ENCODE measurements around the gene GPR18. TPM values are rescaled to one million over a fixed set of nuclear protein-coding genes. Genes with fewer than 3 reads are reported as not detected.

The GPR18 gene
- not detected in 2 replicates for total RNA-seq (ENCODE audit: low replicate concordance)

GRCh38 chr13:99258210-99258860 is at the start of gene GPR18:
TSS of gene GPR18 (minus strand) at chr13:99258379. CDS start at chr13:99255872, 2,507 bp downstream.
- H3K4me1 ChIP-seq, result no peaks in the 10 kb centered on the region
- no peak within 1 kb of the TSS for H2AFZ ChIP-seq (replicated peaks)
- peaks cover 9% of the 10 kb centered on the region for H4K20me1 ChIP-seq (ENCODE audit: low read depth)
- H3K4me3 Mint-ChIP-seq, result no peak within 1 kb of the TSS
- no peaks in the 10 kb centered on the region for H3K27me3 ChIP-seq
- H3K9ac ChIP-seq, result peak within 1 kb of the TSS; percentile 34
- H3K9me3 Mint-ChIP-seq, result no peaks in the 10 kb centered on the region
- peaks cover 12% of the 10 kb centered on the region for H3K36me3 Mint-ChIP-seq
- H3K27me3 Mint-ChIP-seq (ENCODE audit: insufficient read depth, low read depth), result peaks cover 2% of the 10 kb centered on the region
- no peak within 1 kb of the TSS for H3K4me3 ChIP-seq
- no peaks in the 10 kb centered on the region for H3K36me3 ChIP-seq
- no peaks in the 10 kb centered on the region for H3K9me3 ChIP-seq (ENCODE audit: low read depth)
- H3K4me2 ChIP-seq, result no peak within 1 kb of the TSS
- H3K27ac Mint-ChIP-seq, result no peak within 1 kb of the TSS
- peak within 1 kb of the TSS; percentile 17 for H3K27ac ChIP-seq
- DNase-seq (ENCODE audit: low spot score), result no peak
- TF ChIP-seq EZH2phosphoT487 (IDR thresholded peaks at IDR 0.05) (no peak), EZH2 (IDR thresholded peaks at IDR 0.05) (no peak)
- TF ChIP-seq, protein P1, sequence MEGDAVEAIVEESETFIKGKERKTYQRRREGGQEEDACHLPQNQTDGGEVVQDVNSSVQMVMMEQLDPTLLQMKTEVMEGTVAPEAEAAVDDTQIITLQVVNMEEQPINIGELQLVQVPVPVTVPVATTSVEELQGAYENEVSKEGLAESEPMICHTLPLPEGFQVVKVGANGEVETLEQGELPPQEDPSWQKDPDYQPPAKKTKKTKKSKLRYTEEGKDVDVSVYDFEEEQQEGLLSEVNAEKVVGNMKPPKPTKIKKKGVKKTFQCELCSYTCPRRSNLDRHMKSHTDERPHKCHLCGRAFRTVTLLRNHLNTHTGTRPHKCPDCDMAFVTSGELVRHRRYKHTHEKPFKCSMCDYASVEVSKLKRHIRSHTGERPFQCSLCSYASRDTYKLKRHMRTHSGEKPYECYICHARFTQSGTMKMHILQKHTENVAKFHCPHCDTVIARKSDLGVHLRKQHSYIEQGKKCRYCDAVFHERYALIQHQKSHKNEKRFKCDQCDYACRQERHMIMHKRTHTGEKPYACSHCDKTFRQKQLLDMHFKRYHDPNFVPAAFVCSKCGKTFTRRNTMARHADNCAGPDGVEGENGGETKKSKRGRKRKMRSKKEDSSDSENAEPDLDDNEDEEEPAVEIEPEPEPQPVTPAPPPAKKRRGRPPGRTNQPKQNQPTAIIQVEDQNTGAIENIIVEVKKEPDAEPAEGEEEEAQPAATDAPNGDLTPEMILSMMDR (IDR thresholded peaks at IDR 0.05), result no peak
- H3K79me2 ChIP-seq (ENCODE audit: low read depth), result no peaks in the 10 kb centered on the region
- H3K4me1 Mint-ChIP-seq, result no peaks in the 10 kb centered on the region
- peaks cover 5% of the 10 kb centered on the region for H3F3A ChIP-seq (ENCODE audit: low read depth)

DNA sequence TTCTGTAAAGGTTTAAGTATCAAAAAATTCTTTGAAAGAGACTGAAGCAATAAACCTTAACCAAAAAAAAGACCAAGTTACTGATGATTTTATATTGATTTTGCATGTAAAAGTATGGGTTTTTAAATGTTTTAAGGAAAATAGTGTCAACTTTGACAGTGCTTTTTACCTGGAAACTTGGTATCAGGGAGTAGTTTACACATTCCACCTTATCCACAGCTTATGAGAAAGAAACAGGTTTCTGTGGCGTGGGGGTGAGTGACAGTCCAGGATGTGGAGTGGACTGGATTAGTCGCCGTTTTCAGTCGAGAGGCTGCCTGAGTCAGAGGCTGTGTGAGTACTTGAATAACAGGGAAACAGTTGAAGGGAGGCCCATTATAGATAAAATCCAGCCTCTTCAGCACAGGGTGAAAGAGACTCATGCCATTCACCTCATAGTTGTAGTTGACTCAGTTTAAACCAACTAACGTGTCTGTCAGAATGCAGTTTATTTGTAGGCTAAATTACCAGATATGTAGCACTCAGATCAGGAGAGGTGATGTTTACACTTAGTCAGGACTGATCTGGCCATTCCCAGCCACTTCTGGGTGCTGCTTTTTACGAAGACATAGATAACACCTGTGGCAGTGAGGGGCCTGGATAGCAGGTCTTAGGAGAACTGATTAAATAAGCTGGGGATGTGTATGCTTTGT is 49.6 kb upstream of the GPR18 start:
- no peak overlapping the region for H2AFZ ChIP-seq (replicated peaks)
- Mint-ChIP-seq H3K4me1 (peaks cover 22% of the 10 kb centered on the region), H3K27me3 (ENCODE audit: insufficient read depth, low read depth) (peaks cover 3% of the 10 kb centered on the region), H3K4me3 (no peak overlapping the region), H3K9me3 (peaks cover 2% of the 10 kb centered on the region), H3K27ac (no peak overlapping the region), H3K36me3 (peaks cover 13% of the 10 kb centered on the region)
- no peaks in the 10 kb centered on the region for H3K79me2 ChIP-seq (ENCODE audit: low read depth)
- no peaks in the 10 kb centered on the region for H3K27me3 ChIP-seq
- H3K4me3 ChIP-seq, result no peak overlapping the region
- TF ChIP-seq EZH2 (IDR thresholded peaks at IDR 0.05) (no peak), EZH2phosphoT487 (IDR thresholded peaks at IDR 0.05) (no peak)
- TF ChIP-seq, protein P1 (IDR thresholded peaks at IDR 0.05), result no peak
- no peak overlapping the region for H3K4me2 ChIP-seq
- H3K9me3 ChIP-seq (ENCODE audit: low read depth), result no peaks in the 10 kb centered on the region
- no peaks in the 10 kb centered on the region for H3F3A ChIP-seq (ENCODE audit: low read depth)
- DNase-seq (ENCODE audit: low spot score), result no peak
- H4K20me1 ChIP-seq (ENCODE audit: low read depth), result no peaks in the 10 kb centered on the region
- no peak overlapping the region for H3K27ac ChIP-seq
- no peak overlapping the region for H3K9ac ChIP-seq
- no peaks in the 10 kb centered on the region for H3K4me1 ChIP-seq
- no peaks in the 10 kb centered on the region for H3K36me3 ChIP-seq

GRCh38 chr13:99307247-99307646 is 49.1 kb upstream of the GPR18 start, which contains the start of gene GPR183:
TSS of gene GPR183 (minus strand) at chr13:99307399. CDS start at chr13:99296145, 11,254 bp downstream.
- H3K9me3 Mint-ChIP-seq, result no peaks in the 10 kb centered on the region
- peak within 1 kb of the TSS; percentile 68 for H3K27ac Mint-ChIP-seq
- no peak within 1 kb of the TSS for H3K9ac ChIP-seq
- H3K79me2 ChIP-seq (ENCODE audit: low read depth), result no peaks in the 10 kb centered on the region
- H3K4me2 ChIP-seq, result no peak within 1 kb of the TSS
- H3K4me1 ChIP-seq, result no peaks in the 10 kb centered on the region
- H3K4me3 ChIP-seq, result no peak within 1 kb of the TSS
- TF ChIP-seq, protein P1 (IDR thresholded peaks at IDR 0.05), result no peak
- TF ChIP-seq EZH2 (IDR thresholded peaks at IDR 0.05) (no peak), EZH2phosphoT487 (IDR thresholded peaks at IDR 0.05) (no peak)
- no peak within 1 kb of the TSS for H3K27ac ChIP-seq
- H3K4me1 Mint-ChIP-seq, result peaks cover 17% of the 10 kb centered on the region
- H3K4me3 Mint-ChIP-seq, result no peak within 1 kb of the TSS
- no peaks in the 10 kb centered on the region for H3K9me3 ChIP-seq (ENCODE audit: low read depth)
- DNase-seq (ENCODE audit: low spot score), result no peak
- peaks cover 5% of the 10 kb centered on the region for H4K20me1 ChIP-seq (ENCODE audit: low read depth)
- H3K36me3 ChIP-seq, result no peaks in the 10 kb centered on the region
- no peaks in the 10 kb centered on the region for H3K27me3 ChIP-seq
- H3K36me3 Mint-ChIP-seq, result peaks cover 10% of the 10 kb centered on the region
- peaks cover 2% of the 10 kb centered on the region for H3K27me3 Mint-ChIP-seq (ENCODE audit: insufficient read depth, low read depth)
- no peak within 1 kb of the TSS for H2AFZ ChIP-seq (replicated peaks)
- no peaks in the 10 kb centered on the region for H3F3A ChIP-seq (ENCODE audit: low read depth)

Data from neural progenitor cell (in vitro differentiated cells).